HG03558 (cell line): ENCODE data around the gene RMI1.
"Not testable (repeated sequence)": the region's sequence is repeated elsewhere in the genome, so short reads cannot be mapped to it uniquely, and the experiment has no call there.

Experiments
- ATAC-seq: cut with Tn5 transposase; IDR thresholded peaks from one replicate; pipeline ENCODE4 v1.9.1; 2021; ENCODE audit warnings: moderate number of reproducible peaks; ENCODE audit not compliant: unreplicated experiment; ENCODE audit errors: extremely low read depth

Gene RMI1

DNA sequence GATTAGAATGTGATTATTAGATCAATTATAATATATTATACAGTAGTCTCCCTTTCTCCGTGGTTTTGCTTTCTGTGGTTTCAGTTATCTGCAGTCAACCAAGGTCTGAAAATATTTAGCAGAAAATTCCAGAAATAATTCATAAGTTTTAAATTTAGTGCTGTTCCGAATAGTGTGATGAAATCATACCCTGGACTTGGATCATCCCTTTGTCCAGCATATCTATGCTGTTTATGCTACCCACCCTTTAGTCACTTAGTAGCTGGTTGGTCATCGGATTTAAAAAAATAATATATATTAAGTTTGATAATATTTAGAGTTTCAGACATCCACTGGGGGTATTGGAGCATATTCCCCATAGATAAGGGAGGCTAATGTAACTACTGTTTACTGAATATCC, 19.6 kb downstream of the RMI1 start:
- no peak for ATAC-seq

DNA sequence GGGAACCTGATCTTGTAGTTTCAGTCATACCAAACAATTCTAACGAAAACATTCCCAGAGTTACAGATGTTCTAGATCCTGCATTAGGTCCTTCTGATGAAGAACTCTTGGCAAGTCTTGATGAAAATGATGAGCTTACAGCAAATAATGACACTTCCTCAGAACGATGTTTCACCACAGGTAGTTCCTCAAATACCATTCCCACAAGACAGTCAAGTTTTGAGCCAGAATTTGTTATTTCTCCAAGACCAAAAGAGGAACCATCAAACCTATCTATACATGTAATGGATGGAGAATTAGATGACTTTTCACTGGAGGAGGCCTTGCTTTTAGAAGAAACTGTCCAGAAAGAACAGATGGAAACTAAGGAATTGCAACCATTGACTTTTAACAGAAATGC, 21.0 kb downstream of the RMI1 start:
- no peak for ATAC-seq

DNA sequence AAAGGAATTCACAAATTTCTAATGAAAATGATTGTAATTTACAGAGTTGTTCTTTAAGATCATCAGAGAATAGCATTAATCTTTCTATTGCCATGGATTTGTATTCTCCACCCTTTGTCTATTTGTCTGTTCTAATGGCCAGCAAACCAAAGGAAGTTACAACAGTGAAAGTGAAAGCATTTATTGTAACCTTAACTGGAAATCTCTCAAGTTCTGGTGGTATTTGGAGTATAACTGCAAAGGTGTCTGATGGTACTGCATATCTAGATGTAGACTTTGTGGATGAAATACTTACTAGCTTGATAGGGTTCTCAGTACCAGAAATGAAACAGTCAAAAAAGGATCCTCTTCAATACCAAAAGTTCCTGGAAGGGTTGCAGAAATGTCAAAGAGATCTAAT, 21.7 kb downstream of the RMI1 start:
- ATAC-seq: no peak

DNA sequence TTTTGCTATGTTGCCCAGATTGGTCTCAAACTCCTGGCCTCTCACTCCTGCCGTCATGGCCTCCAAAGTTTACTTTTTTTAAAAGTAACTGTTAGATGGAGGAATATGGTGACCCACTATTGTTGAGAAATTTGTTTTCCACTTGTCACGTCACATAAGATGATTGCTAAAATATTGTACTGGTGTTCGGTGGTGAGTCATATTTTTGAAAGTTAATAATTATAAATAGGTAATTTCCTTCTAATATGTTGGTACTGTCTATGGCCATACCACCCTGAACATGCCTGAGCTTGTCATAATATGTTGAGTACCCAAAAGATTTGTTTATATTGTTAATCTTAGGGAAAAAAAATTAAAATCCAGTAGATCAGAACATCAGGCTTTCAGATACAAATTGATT, 22.6 kb downstream of the RMI1 start:
- ATAC-seq: no peak

DNA sequence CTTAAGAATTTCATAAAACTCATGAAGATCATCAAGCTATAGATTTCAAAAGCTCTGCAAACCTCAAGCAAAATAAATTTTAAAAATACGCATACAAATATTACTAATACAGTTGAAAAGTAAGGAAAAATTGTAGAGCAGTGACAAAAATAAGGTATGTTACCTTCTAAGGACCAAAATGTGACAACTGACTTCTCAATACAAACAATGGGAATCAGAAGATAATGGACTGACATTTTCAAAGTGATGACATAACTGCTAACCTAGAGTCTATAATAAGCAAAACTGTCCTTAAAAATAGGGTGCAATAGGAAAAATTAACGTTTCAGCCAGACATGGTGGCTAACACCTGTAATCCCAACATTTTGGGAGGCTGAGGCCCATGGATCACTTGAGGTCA, 27.1 kb downstream of the RMI1 start:
- ATAC-seq: no peak

DNA sequence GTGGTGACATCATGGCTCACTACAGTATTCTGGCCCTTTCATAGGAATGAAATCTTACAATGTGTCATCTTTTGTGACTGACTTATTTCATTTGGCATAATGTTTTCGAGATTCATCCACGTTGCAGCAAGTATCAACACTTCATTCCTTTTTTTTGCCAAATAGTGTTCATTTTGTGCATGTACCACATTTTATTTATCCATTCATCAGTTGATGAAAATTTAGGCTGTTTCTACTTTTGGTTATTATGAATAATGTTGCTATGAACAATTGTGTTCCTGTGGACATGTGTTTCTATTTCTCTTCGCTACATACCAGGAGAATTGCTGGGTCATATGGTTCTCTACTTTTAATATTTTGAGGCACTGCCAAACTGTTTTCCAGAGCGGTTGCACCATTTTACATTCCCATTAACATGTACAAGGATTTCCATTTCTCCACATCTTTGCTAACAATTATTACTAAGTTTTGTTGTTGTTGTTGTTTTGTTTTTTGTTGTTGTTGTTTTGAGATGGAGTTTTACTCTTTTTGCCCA, 43.5 kb downstream of the RMI1 start:
- ATAC-seq: no peak

DNA sequence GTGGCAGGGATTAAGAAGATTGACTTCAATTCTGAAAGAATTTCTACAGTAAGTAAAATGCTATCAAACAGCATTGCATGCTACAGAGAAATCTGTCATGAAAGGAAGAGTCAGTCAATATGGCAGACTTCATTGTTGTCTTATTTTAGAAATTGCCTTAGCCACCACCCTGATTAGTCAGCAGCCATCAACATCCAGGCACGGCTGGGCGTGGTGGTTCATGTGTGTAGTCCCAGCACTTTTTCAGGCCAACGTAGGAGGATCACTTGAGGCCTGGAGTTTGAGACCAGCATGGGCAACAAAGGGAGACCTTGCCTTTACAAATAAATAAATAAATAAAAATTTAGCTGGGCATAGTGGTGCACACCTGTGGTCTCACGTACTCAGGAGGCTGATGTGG, 46.6 kb downstream of the RMI1 start:
- ATAC-seq: no peak

DNA sequence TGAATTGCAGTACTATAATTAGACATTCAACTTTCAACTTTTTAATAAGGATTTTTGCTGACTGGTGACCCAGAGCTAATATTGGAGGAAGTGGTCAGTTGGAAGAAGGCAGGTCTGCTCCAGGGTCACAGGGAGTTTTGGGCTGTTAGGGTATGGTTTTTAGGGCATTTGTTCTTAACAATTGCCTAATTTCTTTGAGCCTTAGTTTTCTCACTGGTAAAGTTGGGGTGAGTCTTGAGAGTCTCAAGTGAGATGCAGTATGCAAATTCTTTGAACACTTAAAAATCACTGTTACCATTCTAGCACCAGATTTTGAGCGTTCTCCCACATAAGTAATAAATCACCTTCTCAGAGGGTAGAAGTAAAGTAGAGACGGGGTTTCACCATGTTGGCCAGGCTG, 50.9 kb downstream of the RMI1 start:
- no peak for ATAC-seq

DNA sequence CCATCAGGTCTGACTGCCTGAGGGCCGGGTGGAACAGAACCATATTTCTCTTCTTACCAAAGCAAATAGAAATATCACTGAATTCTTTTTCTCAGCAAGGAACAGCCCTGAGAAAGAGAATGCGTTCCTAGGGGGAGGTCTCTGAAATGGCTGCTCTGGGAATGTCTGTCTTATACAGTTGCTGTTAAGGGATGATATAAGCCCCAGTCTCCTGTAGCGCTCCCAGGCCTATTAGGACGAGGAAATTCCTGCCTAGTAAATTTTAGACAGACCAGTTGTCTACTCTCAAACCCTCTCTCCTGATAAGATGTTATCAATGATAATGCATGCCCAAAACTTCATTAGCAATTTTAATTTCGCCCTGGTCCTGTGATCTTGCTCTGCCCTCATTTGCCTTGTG, 61.3 kb downstream of the RMI1 start:
- not testable (repeated sequence) for ATAC-seq

DNA sequence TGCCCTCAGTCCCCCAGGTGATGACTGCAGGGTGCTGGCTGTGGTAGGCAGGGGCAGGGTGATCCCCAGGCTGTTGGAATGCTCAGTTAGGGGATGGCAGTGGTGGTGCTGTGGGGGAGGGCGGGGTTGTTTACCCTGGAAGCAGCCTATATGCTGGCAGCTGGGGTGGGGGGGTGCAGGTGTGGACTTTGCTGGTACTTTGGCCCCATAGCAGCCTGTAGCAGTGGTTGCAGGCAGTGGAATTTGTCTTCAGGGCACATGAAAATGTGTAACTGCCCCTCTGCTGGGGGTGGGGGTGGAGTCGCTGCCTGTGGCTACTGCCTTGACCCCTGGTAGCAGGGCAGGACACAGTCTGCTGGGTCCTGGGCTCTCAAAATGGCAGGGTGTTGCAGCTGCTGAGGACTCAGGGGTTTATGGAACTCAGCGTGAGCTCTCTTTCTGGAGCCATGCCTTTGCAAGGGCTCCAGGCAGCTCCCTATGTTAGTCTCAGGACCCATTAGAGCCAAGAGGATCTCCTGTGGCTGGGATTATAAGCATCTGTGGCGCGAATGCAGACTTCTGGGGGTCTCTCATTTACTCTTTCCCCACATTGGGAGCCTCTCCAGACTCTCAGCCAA, 65.0 kb downstream of the RMI1 start:
- no peak for ATAC-seq
